Liver (tissue), 9 donors: Measurements from ENCODE around the gene DBP. TPM values are rescaled to one million over a fixed set of nuclear protein-coding genes. Genes with fewer than 3 reads are reported as not detected.

Source experiments
- DNase-seq: peaks from one replicate; pipeline ENCODE4 v3.0.0-alpha.2; 2017; ENCODE audit warnings: low spot score
- H3K27ac ChIP-seq, 2 donors: one replicate each; pipeline ENCODE4 v1.7.0; 2013; ENCODE audit warnings: inconsistent platforms in 2 of 2, low read length in 2 of 2, control low read depth in 1 of 2, low read depth in 1 of 2, mild to moderate bottlenecking in 1 of 2
- H3K27me3 ChIP-seq, 4 donors: one replicate each; pipeline versions ENCODE4 v1.6.1 to v1.7.0; 2013; ENCODE audit warnings: low read length in 3 of 4, inconsistent platforms in 1 of 4, mild to moderate bottlenecking in 1 of 4, moderate library complexity in 1 of 4; ENCODE audit not compliant: control insufficient read depth in 4 of 4, insufficient read depth in 4 of 4
- H3K36me3 ChIP-seq, 4 donors: one replicate each; pipeline versions ENCODE4 v1.6.1 to v1.7.0; 2013; ENCODE audit warnings: low read length in 3 of 4, mild to moderate bottlenecking in 3 of 4, low read depth in 1 of 4, moderate library complexity in 1 of 4; ENCODE audit not compliant: control insufficient read depth in 4 of 4, insufficient read depth in 3 of 4
- H3K4me1 ChIP-seq, 4 donors: one replicate each; pipeline versions ENCODE4 v1.6.1 to v1.7.0; 2013; ENCODE audit warnings: low read length in 3 of 4, mild to moderate bottlenecking in 3 of 4, moderate library complexity in 1 of 4; ENCODE audit not compliant: control insufficient read depth in 4 of 4, insufficient read depth in 4 of 4
- H3K4me3 ChIP-seq, 3 donors: one replicate each; pipeline versions ENCODE4 v1.6.1 to v1.7.0; 2013; ENCODE audit warnings: low read length in 3 of 3, control low read depth in 1 of 3, low read depth in 1 of 3, mild to moderate bottlenecking in 1 of 3
- H3K9ac ChIP-seq, 2 donors: one replicate each; pipeline ENCODE4 v1.7.0; 2013; ENCODE audit warnings: low read length in 2 of 2, mild to moderate bottlenecking in 2 of 2, moderate library complexity in 2 of 2, control low read depth in 1 of 2, low read depth in 1 of 2
- H3K9me3 ChIP-seq, 4 donors: one replicate each; pipeline versions ENCODE4 v1.6.1 to v1.7.0; 2013; ENCODE audit warnings: low read length in 3 of 4; ENCODE audit not compliant: control insufficient read depth in 4 of 4
- EGR1 ChIP-seq, 2 donors: IDR thresholded peaks; 2 replicates each; pipeline ENCODE4 v1.6.1; 2016 to 2018; ENCODE audit warnings: antibody characterized with exemption in 2 of 2, low read depth in 2 of 2
- FOXA1 ChIP-seq: IDR thresholded peaks from 2 replicates; pipeline ENCODE4 v1.6.1; 2016; ENCODE audit warnings: antibody characterized with exemption
- FOXA2 ChIP-seq: IDR thresholded peaks from 2 replicates; pipeline ENCODE4 v1.6.1; 2016; ENCODE audit warnings: antibody characterized with exemption
- HNF4A ChIP-seq, 2 donors: conservative IDR thresholded peaks; 2 replicates each; pipeline ENCODE4 v1.6.1; 2016; ENCODE audit warnings: antibody characterized with exemption in 2 of 2, mild to moderate bottlenecking in 2 of 2
- HNF4G ChIP-seq: IDR thresholded peaks from 2 replicates; pipeline ENCODE4 v1.6.1; 2016; ENCODE audit warnings: antibody characterized with exemption
- MAX ChIP-seq: IDR thresholded peaks from 2 replicates; pipeline ENCODE4 v1.6.1; 2016; ENCODE audit warnings: antibody characterized with exemption
- NR2F2 ChIP-seq: IDR thresholded peaks from 2 replicates; pipeline ENCODE4 v1.6.1; 2016; ENCODE audit warnings: antibody characterized with exemption
- RAD21 ChIP-seq, 2 donors: IDR thresholded peaks; 2 replicates each; pipeline ENCODE4 v1.6.1; 2016; ENCODE audit warnings: antibody characterized with exemption in 2 of 2, mild to moderate bottlenecking in 2 of 2
- RXRA ChIP-seq, 2 donors: IDR thresholded peaks; 2 replicates each; pipeline ENCODE4 v1.6.1; 2017 to 2018; ENCODE audit warnings: antibody characterized with exemption in 2 of 2, mild to moderate bottlenecking in 1 of 2
- SP1 ChIP-seq: IDR thresholded peaks from 2 replicates; pipeline ENCODE4 v1.6.1; 2018; ENCODE audit warnings: antibody characterized with exemption, mild to moderate bottlenecking
- TAF1 ChIP-seq: conservative IDR thresholded peaks from 2 replicates; pipeline ENCODE4 v1.6.1; 2016; ENCODE audit warnings: antibody characterized with exemption, mild to moderate bottlenecking
- YY1 ChIP-seq: IDR thresholded peaks from 2 replicates; pipeline ENCODE4 v1.6.1; 2016; ENCODE audit warnings: antibody characterized with exemption, mild to moderate bottlenecking
- ZBTB33 ChIP-seq: IDR thresholded peaks from 2 replicates; pipeline ENCODE4 v1.6.1; 2016; ENCODE audit warnings: antibody characterized with exemption
- WGBS: extraction: QIAGEN DNeasy Blood & Tissue Kit; methylation state at CpG from one replicate; pipeline ENCODE4 v1.1.7; 2013; 5-methylcytosine and 5-hydroxymethylcytosine counted together
- polyA plus RNA-seq, 2 donors: library from polyadenylated mRNA; stranded (reverse) in 1 of 2; unstranded in 1 of 2; fragments of 200-250 nt in 1 of 2; fragments of >200 nt in 1 of 2; fragmentation: Nextera tagmentation in 1 of 2; extraction: Ambion mirVana in 1 of 2; gene quantifications; one replicate each; pipeline versions ENCODE4 v1.2.1 to v1.2.3, GENCODE V29; 2013 to 2015
- total RNA-seq, 2 donors: library from RNA; depleted of rRNA; stranded (reverse); fragments of >200 nt; gene quantifications; one replicate each; pipeline ENCODE4 v1.2.3, GENCODE V29; 2014
- TF ChIP-seq, protein P1 (sequence below): fragments of 150-350 bp; IDR thresholded peaks from 2 replicates; pipeline ENCODE4 v1.5.1; 2017; ENCODE audit warnings: improper control_type of control experiment, low read depth, low read length; ENCODE audit not compliant: missing input control
- TF ChIP-seq, protein P2 (sequence below): IDR thresholded peaks from 2 replicates; pipeline ENCODE4 v1.6.1; 2016; ENCODE audit warnings: antibody characterized with exemption, mild to moderate bottlenecking
- TF ChIP-seq, protein P3 (sequence below): IDR thresholded peaks from 2 replicates; pipeline ENCODE4 v1.6.1; 2016; ENCODE audit warnings: antibody characterized with exemption
- donor health status: healthy.
- donor health status: healthy.
- donor health status: healthy.
- donor health status: healthy.
- donor health status: healthy.

The DBP gene
- total and polyA plus RNA-seq, 4 donors = 1.2 to 4.5 (median 1.8) TPM

- H3K27ac ChIP-seq = no peak overlapping the region
- H3K27me3 ChIP-seq = no peaks in the 10 kb centered on the region
- TF ChIP-seq MAX (no peak), ZBTB33 (no peak), RAD21 (IDR thresholded peaks at IDR 0.05) (no peak), HNF4G (no peak), TAF1 (no peak), NR2F2 (no peak), FOXA2 (no peak), RXRA (IDR thresholded peaks at IDR 0.05) (no peak), EGR1 (IDR thresholded peaks at IDR 0.05; ENCODE audit: low read depth in 2 of 2) (no peak), YY1 (no peak), SP1 (no peak), FOXA1 (no peak), HNF4A (conservative IDR thresholded peaks at IDR 0.05) (no peak)
- TF ChIP-seq, protein P1, sequence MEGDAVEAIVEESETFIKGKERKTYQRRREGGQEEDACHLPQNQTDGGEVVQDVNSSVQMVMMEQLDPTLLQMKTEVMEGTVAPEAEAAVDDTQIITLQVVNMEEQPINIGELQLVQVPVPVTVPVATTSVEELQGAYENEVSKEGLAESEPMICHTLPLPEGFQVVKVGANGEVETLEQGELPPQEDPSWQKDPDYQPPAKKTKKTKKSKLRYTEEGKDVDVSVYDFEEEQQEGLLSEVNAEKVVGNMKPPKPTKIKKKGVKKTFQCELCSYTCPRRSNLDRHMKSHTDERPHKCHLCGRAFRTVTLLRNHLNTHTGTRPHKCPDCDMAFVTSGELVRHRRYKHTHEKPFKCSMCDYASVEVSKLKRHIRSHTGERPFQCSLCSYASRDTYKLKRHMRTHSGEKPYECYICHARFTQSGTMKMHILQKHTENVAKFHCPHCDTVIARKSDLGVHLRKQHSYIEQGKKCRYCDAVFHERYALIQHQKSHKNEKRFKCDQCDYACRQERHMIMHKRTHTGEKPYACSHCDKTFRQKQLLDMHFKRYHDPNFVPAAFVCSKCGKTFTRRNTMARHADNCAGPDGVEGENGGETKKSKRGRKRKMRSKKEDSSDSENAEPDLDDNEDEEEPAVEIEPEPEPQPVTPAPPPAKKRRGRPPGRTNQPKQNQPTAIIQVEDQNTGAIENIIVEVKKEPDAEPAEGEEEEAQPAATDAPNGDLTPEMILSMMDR = no peak
- TF ChIP-seq, protein P2, sequence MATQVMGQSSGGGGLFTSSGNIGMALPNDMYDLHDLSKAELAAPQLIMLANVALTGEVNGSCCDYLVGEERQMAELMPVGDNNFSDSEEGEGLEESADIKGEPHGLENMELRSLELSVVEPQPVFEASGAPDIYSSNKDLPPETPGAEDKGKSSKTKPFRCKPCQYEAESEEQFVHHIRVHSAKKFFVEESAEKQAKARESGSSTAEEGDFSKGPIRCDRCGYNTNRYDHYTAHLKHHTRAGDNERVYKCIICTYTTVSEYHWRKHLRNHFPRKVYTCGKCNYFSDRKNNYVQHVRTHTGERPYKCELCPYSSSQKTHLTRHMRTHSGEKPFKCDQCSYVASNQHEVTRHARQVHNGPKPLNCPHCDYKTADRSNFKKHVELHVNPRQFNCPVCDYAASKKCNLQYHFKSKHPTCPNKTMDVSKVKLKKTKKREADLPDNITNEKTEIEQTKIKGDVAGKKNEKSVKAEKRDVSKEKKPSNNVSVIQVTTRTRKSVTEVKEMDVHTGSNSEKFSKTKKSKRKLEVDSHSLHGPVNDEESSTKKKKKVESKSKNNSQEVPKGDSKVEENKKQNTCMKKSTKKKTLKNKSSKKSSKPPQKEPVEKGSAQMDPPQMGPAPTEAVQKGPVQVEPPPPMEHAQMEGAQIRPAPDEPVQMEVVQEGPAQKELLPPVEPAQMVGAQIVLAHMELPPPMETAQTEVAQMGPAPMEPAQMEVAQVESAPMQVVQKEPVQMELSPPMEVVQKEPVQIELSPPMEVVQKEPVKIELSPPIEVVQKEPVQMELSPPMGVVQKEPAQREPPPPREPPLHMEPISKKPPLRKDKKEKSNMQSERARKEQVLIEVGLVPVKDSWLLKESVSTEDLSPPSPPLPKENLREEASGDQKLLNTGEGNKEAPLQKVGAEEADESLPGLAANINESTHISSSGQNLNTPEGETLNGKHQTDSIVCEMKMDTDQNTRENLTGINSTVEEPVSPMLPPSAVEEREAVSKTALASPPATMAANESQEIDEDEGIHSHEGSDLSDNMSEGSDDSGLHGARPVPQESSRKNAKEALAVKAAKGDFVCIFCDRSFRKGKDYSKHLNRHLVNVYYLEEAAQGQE = no peak
- TF ChIP-seq, protein P3, sequence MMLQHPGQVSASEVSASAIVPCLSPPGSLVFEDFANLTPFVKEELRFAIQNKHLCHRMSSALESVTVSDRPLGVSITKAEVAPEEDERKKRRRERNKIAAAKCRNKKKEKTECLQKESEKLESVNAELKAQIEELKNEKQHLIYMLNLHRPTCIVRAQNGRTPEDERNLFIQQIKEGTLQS = no peak
- no peak for DNase-seq
- H3K4me3 ChIP-seq = no peak overlapping the region
- H3K9me3 ChIP-seq = no peaks in the 10 kb centered on the region
- WGBS = 82% methylated on average over 39 of the region's 39 CpGs
- no peak overlapping the region for H3K9ac ChIP-seq
- H3K4me1 ChIP-seq = no peaks in the 10 kb centered on the region
- H3K36me3 ChIP-seq = no peaks in the 10 kb centered on the region
These were observed 40.3 kb downstream of the DBP start for GRCh38 chr19:48596679-48597465.
